HFF-Myc (cell line): ENCODE data around the gene ABITRAM.

Experiments
- DNase-seq: peaks from one replicate; pipeline ENCODE4 v3.0.0-alpha.2; 2011; ENCODE audit warnings: low read depth; ENCODE audit errors: extremely low read depth
- H3K4me3 ChIP-seq: replicated peaks from 2 replicates; pipeline ENCODE4 v1.5.1; 2011; ENCODE audit warnings: low read depth, mild to moderate bottlenecking, control low read depth, low read length
- CTCF ChIP-seq: IDR thresholded peaks from 2 replicates; pipeline ENCODE4 v1.5.1; 2012; ENCODE audit warnings: mild to moderate bottlenecking, low read depth, low read length, control low read depth; ENCODE audit errors: missing control alignments

ABITRAM gene

GRCh38 chr9:108980893-108981292, 46.7 kb downstream of the ABITRAM start:
- TF ChIP-seq CTCF: no peak
- H3K4me3 ChIP-seq: no peak overlapping the region
- DNase-seq: no peak

- no peak overlapping the region for H3K4me3 ChIP-seq
- no peak for DNase-seq
- no peak for TF ChIP-seq CTCF
These were observed 49.7 kb downstream of the ABITRAM start for GRCh38 chr9:108983885-108984284.
